H1 (cell line): ENCODE measurements around the gene DLEC1. TPM values are rescaled to one million over a fixed set of nuclear protein-coding genes. Genes with fewer than 3 reads are reported as not detected.

Experiments
- JUND ChIP-seq: IDR thresholded peaks from 2 replicates; pipeline ENCODE4 v1.6.1; 2011; ENCODE audit warnings: mild to moderate bottlenecking, improper control_type of control experiment, low read length
- TCF12 ChIP-seq: IDR thresholded peaks from 2 replicates; pipeline ENCODE4 v1.6.1; 2011; ENCODE audit warnings: low read depth, mild to moderate bottlenecking, low read length
- USF2 ChIP-seq: IDR thresholded peaks from 2 replicates; pipeline ENCODE4 v1.6.1; 2011; ENCODE audit warnings: low read length, improper control_type of control experiment
- polyA plus RNA-seq, 7 experiments: library from polyadenylated mRNA; depleted of rRNA in 3 of 7; stranded (reverse) in 5 of 7; unstranded in 2 of 7; fragments of >200 nt in 5 of 7; fragments of 200-250 nt in 2 of 7; gene quantifications; 1 replicate in 5 of 7; 2 replicates in 1 of 7; 4 replicates in 1 of 7; pipeline versions ENCODE4 v1.2.1 to v1.2.3, GENCODE V29; 2011 to 2013; ENCODE audit warnings: missing spikeins in 2 of 7, mixed read lengths in 2 of 7
- total RNA-seq: library from RNA; stranded (reverse); fragmentation: NEBNext Ultra II Directional; extraction: Animal tissue kit (Norgen Biotek cat#: 25700); gene quantifications from 2 replicates; pipeline ENCODE4 v1.2.1, GENCODE V29; 2021

DLEC1 gene
- total and polyA plus RNA-seq, 2 of the 8 experiments (the other 6 are each of a cell fraction or from before 2014, with no cell fraction given), result 0.26 to 0.76 TPM

DNA sequence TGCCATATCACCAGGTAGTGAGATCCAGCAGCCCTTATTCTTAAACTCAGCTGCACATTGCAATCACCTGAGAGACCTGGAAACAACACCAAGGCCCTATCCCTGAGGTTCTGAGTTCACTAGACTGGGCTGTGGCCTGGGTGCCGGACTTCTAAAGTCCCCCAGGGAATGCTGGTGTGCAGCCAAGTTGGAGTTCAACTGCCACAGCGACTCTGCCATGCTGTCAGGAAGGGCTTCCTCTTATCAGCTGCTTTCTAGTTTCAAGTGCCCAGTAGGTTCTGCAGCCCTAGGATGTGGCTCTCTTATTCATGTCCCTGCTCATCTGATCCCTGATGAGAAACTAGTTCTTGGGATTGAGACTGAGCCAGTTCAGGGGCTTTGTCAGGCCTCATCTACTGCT lies 50.2 kb downstream of the DLEC1 start (continued):
- TF ChIP-seq USF2, result no peak
- no peak for TF ChIP-seq JUND
- TF ChIP-seq TCF12, result no peak
